Measurements from ENCODE around the gene KCNK10.
A peak's percentile ranks its signal among the peaks of the same experiment; 100 is the strongest.
"Not testable (repeated sequence)": the region's sequence is repeated elsewhere in the genome, so short reads cannot be mapped to it uniquely, and the experiment has no call there.

KCNK10 gene

DNA sequence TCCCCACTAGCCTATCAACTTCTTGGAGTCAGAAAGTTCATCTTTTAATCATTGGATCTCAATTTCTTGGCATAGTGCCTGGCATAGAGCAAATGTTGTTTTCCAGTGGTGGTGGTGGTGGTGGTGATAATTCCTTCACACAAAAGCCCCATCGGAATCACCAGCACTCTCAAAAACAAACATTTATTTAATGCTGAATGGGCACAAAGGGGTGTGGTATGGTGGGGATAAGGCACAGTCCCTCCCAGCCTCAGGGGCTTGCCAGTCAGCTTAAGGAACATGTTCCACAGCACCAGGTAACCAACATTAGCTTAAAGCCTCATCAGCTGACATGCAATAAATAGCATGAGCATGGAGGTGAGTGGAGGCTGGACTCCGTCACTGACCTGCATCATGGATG is 56.6 kb downstream of the KCNK10 start:
- no peak for DNase-seq (ENCODE audit: low spot score)

DNA sequence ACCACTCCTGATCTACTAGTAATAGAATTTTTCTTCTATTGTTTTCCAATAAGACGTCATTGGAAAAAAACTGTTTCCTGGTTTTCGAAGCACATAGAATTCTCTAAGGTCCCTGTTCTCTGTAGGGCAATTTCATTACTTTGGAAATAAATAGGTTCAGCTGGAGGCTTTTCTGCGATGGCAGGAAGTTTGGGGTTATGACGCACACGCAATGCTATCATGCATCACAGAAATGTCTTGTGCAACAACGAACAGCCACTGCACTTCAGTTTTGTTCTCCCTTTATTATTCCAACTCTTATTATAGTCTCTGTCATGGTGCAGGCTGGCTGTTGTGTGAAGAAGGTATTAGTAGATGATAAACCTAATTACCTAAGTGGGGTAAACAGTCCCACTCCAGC is 59.0 kb downstream of the KCNK10 start:
- DNase-seq (ENCODE audit: low spot score), result no peak

DNA sequence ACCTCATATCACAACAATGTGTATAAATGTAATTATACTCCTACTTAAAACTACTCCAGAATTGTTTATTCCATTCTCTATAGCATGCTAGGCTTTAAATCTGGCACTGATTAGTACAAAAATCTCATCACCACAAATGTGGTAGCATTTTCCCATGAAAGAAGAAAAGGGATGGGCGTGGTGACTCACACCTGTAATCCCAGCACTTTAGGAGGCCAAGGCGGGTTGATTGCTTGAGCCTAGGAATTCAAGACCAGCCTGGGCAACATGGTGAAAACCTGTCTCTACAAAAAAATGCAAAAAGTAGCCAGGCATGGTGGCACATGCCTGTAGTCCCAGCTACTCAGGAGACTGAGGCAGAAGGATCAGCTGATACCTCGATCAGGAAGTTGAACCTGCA is 61.8 kb downstream of the KCNK10 start:
- DNase-seq (ENCODE audit: low spot score), result not testable (repeated sequence)

GRCh38 chr14:88258021-88258420 is 65.0 kb downstream of the KCNK10 start:
- DNase-seq (ENCODE audit: low spot score), result no peak

GRCh38 chr14:88256997-88257950 is 65.8 kb downstream of the KCNK10 start:
- DNase-seq (ENCODE audit: low spot score), result no peak

DNA sequence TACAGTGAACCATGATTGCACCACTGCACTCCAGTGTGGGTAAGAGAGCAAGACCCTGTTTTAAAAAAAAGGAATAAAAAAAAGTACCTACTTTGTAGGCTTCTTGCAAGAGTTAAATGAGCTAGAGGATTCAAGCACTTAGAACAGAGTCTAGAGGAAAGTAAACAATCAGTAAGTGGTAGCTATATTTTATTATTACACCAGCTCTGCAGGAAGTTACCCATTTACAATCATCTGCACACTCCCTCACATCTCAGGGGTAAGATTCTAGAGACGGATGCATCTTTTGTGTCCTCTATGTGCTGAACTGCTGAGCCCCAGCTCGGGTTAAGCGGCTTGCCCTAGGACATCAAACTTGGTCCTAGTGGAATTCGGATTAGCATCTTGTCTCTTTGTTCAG is 67.3 kb downstream of the KCNK10 start:
- no peak for DNase-seq (ENCODE audit: low spot score)

DNA sequence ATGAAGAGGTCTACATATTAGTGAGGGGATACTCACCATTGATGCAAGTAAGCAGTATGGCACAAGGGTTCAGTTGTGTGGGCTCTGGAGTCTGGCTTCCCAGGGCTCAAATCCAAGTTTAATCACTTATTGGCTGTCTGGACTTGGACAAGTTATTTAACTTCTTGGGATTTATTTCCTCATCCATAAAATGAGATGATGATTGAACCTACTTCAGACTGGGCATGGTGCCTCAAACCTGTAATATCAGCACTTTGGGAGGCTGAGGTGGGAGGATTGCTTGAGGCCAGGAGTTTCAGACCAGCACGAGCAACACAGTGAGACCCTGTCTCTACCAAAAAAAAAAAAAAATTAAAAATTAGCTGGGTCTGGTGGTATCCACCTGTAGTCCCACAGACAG is 67.9 kb downstream of the KCNK10 start:
- no peak for DNase-seq (ENCODE audit: low spot score)

- no peak for DNase-seq (ENCODE audit: low spot score)
These were observed 70.6 kb downstream of the KCNK10 start for GRCh38 chr14:88252498-88252897.

GRCh38 chr14:88251650-88252049 is 71.4 kb downstream of the KCNK10 start:
- no peak for DNase-seq (ENCODE audit: low spot score)

DNA sequence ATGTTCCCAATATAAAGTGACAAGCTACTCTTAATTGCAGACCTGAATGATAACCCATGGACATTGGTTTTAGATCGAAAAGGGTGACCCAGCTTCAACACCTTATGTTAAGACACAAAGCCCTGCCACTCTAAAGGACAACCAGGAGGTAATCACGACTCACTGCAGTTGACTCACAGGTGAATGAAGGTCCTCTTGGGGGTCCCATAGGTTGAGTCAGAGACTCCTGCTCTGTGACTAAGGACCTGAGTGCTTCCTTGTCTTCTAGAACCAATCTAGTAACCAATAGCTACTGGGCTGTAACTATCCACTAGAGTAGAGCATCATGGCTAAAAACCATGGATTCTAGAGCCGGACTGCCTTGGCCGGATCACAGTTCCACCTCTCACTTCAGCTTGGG is 73.8 kb downstream of the KCNK10 start:
- DNase-seq (ENCODE audit: low spot score), result no peak

GRCh38 chr14:88248606-88249005 is 74.5 kb downstream of the KCNK10 start:
- peak; percentile 36 for DNase-seq (ENCODE audit: low spot score)

- DNase-seq (ENCODE audit: low spot score), result no peak
These were observed 75.8 kb downstream of the KCNK10 start for GRCh38 chr14:88247228-88247627.

DNA sequence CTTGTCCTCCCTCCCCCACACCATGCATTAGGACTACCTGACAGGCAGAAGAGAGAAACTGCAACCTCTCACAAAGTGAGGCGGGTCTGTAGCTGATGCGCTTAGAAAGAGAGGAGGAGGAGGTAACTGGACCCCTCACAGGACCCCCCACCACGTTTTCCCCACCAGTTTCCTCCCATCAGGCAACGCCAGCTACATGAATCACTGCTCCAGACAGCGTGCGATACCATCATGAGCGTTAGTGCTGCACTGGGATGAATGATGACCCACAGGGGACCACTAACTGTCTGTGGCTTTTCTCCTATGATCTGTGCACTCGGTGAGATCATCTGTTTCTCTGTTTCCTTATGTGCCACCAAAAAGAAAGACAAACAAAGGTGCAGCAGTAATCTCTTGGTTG is 77.7 kb downstream of the KCNK10 start:
- DNase-seq (ENCODE audit: low spot score), result peak; percentile 10

DNA sequence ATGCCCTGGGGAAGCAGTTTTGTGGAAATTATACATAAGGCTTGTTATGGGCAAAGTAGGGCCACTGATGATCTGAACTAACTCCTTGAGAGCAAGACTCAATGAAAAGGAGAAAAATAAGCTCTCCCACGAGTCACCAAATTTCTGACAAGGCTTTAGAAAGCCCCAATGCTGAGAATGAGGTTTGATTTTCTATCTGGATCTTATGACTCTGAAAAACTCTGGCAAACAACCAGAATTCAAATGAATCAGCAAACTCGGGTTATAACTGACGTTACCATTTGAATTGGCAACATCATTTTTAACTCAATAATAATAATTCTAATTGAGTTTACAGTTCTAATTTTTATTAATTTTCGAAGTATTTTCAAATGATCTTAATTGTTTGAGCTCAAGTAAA is 79.1 kb downstream of the KCNK10 start:
- DNase-seq (ENCODE audit: low spot score), result no peak

GRCh38 chr14:88242446-88242845 is 80.6 kb downstream of the KCNK10 start:
- DNase-seq (ENCODE audit: low spot score), result no peak

DNA sequence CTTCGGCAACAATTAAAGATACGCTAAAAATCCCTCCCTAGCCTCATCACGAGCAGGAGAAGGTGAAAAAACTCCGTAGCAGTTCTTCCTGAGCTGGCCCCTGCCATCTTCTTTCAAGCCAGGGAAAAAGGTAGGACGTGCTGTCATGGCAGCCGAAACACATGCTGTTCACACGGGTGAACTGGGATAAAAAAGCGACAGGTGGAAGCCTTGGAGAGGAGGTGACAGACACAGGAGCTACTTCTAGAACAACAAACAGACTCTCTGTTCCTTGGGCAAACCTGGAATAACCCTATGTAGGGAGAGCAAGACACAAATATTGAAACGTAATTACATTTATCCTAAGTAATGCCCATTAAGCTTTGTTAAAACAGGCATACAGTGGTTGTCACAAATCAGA is 81.3 kb downstream of the KCNK10 start:
- DNase-seq (ENCODE audit: low spot score), result no peak

- no peak for DNase-seq (ENCODE audit: low spot score)
These were observed 88.6 kb downstream of the KCNK10 start for GRCh38 chr14:88234442-88234841.

- no peak for DNase-seq (ENCODE audit: low spot score)
These were observed 89.2 kb downstream of the KCNK10 start for GRCh38 chr14:88233915-88234314.

GRCh38 chr14:88232771-88233170 is 90.3 kb downstream of the KCNK10 start:
- peak; percentile 22 for DNase-seq (ENCODE audit: low spot score)

DNA sequence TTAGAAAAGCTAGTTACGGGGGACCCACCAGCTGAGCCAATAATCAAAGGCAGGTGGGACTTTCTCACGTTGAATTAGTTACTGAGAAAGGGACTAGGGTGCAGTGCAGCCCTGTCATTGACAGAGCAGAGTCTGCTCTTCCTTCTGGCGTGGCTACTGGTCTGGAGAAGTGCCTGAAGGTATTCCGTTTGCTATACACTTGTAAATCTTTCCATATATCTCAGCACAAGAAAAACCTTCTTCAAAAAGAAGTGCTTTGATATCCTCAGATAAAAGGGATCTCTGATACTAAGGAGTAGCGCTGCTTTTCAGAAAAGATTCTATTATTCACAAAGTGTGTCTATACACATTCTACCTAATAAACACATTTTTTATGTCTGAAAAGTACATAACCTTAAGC is 91.5 kb downstream of the KCNK10 start:
- DNase-seq (ENCODE audit: low spot score), result no peak

GRCh38 chr14:88229428-88229827 is 93.6 kb downstream of the KCNK10 start:
- DNase-seq (ENCODE audit: low spot score), result no peak

DNA sequence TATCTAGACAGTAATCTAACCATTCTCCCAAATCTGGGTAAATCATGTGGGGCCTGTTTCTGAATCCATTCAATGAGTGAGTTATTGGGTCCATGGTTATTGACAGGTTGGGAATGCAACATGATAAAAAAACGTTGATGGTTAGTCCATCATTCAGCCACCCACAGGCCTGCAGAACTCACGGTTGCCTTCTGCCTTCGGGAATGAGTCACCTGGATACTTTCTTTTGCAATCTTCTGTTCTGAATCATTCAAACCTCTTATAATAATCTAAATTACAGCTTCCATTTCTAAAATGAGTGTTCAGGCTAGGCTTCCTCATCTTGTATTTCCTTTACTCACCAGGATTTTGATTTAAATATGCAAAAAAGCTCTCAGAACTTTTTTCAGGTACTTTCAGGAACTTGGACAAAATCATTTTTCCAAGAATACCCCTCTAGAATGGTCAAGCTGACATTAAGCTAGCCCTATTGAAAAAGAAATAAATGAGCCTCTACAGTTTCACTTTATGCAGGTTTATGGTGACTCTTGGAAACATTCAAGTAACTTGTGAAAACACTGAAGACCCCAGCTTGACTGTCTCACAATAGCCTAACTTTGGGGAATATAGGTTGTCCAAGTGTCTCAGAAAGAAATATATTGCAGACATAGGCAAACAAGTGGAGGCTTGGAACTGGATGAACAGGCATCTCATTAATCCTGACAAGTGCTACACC is 94.4 kb downstream of the KCNK10 start:
- no peak for DNase-seq (ENCODE audit: low spot score)

GRCh38 chr14:88227693-88228092 is 95.4 kb downstream of the KCNK10 start:
- no peak for DNase-seq (ENCODE audit: low spot score)
